Keratinocyte (primary cell): ENCODE data around the gene STPG4. TPM values are rescaled to one million over a fixed set of nuclear protein-coding genes. Genes with fewer than 3 reads are reported as not detected.

Source experiments
- DNase-seq: peaks from one replicate; pipeline ENCODE4 v3.0.0-alpha.2; 2011; ENCODE audit warnings: low read depth, missing footprints, low spot score
- FAIRE-seq: peaks from 2 replicates; lab custom pipeline; 2011; peaks lifted over from hg19 to GRCh38; lab: Jason Lieb, UNC
- H2AFZ ChIP-seq: 2 replicates; pipeline ENCODE4 v1.6.0; 2012; ENCODE audit warnings: low read length, control low read depth, inconsistent platforms; ENCODE audit not compliant: control insufficient read depth
- H3K27ac ChIP-seq: 2 replicates; pipeline ENCODE4 v1.5.1; 2011; ENCODE audit warnings: low read length; ENCODE audit not compliant: control insufficient read depth, insufficient read depth
- H3K27me3 ChIP-seq: 3 replicates; pipeline ENCODE4 v1.6.0; 2011; ENCODE audit warnings: low read length; ENCODE audit not compliant: control insufficient read depth, insufficient read depth; ENCODE audit errors: extremely low read depth
- H3K36me3 ChIP-seq, 2 experiments: 2 replicates in 1 of 2; 3 replicates in 1 of 2; pipeline ENCODE4 v1.5.1; 2011; ENCODE audit warnings: low read length in 2 of 2, mild to moderate bottlenecking in 1 of 2; ENCODE audit not compliant: control insufficient read depth in 2 of 2, insufficient read depth in 2 of 2; ENCODE audit errors: extremely low read depth in 1 of 2
- H3K4me1 ChIP-seq: 3 replicates; pipeline ENCODE4 v1.5.1; 2011; ENCODE audit warnings: low read length; ENCODE audit not compliant: control insufficient read depth, insufficient read depth; ENCODE audit errors: extremely low read depth
- H3K4me2 ChIP-seq: 3 replicates; pipeline ENCODE4 v1.6.0; 2011; ENCODE audit warnings: low read depth, low read length; ENCODE audit not compliant: control insufficient read depth, insufficient read depth; ENCODE audit errors: extremely low read depth
- H3K4me3 ChIP-seq, 3 experiments: fragments of 200-600 bp in 1 of 3; sonication (generic) in 1 of 3; 2 replicates in 2 of 3; 3 replicates in 1 of 3; pipeline ENCODE4 v1.5.1; 2011 to 2016; ENCODE audit warnings: low read length in 3 of 3, mild to moderate bottlenecking in 3 of 3, control low read depth in 2 of 3, inconsistent platforms in 1 of 3, low read depth in 1 of 3, mixed read lengths in 1 of 3, mixed run types in 1 of 3, moderate library complexity in 1 of 3; ENCODE audit not compliant: control insufficient read depth in 2 of 3, insufficient read depth in 2 of 3; ENCODE audit errors: extremely low read depth in 1 of 3
- H3K79me2 ChIP-seq: 2 replicates; pipeline ENCODE4 v1.6.0; 2012; ENCODE audit warnings: low read length; ENCODE audit not compliant: control insufficient read depth, insufficient read depth
- H3K9ac ChIP-seq: 3 replicates; pipeline ENCODE4 v1.6.0; 2011; ENCODE audit warnings: low read length; ENCODE audit not compliant: control insufficient read depth, insufficient read depth; ENCODE audit errors: extremely low read depth
- H3K9me1 ChIP-seq: 3 replicates; pipeline ENCODE4 v1.6.0; 2011; ENCODE audit warnings: low read length; ENCODE audit not compliant: control insufficient read depth, insufficient read depth; ENCODE audit errors: extremely low read depth
- H3K9me3 ChIP-seq: 2 replicates; pipeline ENCODE4 v1.5.1; 2012; ENCODE audit warnings: low read depth, low read length; ENCODE audit not compliant: control insufficient read depth
- H4K20me1 ChIP-seq: 3 replicates; pipeline ENCODE4 v1.6.0; 2011; ENCODE audit warnings: low read length; ENCODE audit not compliant: control insufficient read depth, insufficient read depth; ENCODE audit errors: extremely low read depth
- EZH2 ChIP-seq: IDR thresholded peaks from one replicate; pipeline ENCODE4 v1.6.1; 2012; ENCODE audit warnings: inconsistent platforms, mild to moderate bottlenecking, low read length, moderate library complexity
- dilution Hi-C: fragments of 300-500 bp; cut with MboI; formaldehyde crosslinking; loops from one replicate; pipeline ENCODE4 v1.7.0; 2020; ENCODE audit warnings: low sequenced_read_pairs; ENCODE audit not compliant: extremely low pct_ligation_motif_present
- polyA plus RNA-seq, 5 experiments: library from polyadenylated mRNA; depleted of rRNA in 3 of 5; stranded (reverse) in 3 of 5; stranded (forward) in 1 of 5; unstranded in 1 of 5; fragments of >200 nt; gene quantifications; 1 replicate in 1 of 5; 2 replicates in 3 of 5; 3 replicates in 1 of 5; pipeline versions ENCODE4 v1.2.1 to v1.2.3, GENCODE V29; 2011 to 2012; ENCODE audit warnings: missing spikeins in 2 of 5, low read depth in 1 of 5, low replicate concordance in 1 of 5
- TF ChIP-seq, protein P1 (sequence below), 3 experiments: IDR thresholded peaks in 1 of 3; conservative IDR thresholded peaks in 1 of 3; optimal IDR thresholded peaks in 1 of 3; 2 replicates in 2 of 3; 3 replicates in 1 of 3; pipeline versions ENCODE3 to v1.5.1; 2011; ENCODE audit warnings: low read length in 3 of 3, mild to moderate bottlenecking in 3 of 3, moderate library complexity in 2 of 3, control low read depth in 1 of 3, inconsistent platforms in 1 of 3; ENCODE audit not compliant: insufficient read depth in 2 of 3; ENCODE audit errors: extremely low read depth in 1 of 3

The STPG4 gene
- polyA plus RNA-seq, 1 donor (not counting 4 experiments of a cell fraction or from before 2014, with no cell fraction given), result 0.26 TPM

DNA sequence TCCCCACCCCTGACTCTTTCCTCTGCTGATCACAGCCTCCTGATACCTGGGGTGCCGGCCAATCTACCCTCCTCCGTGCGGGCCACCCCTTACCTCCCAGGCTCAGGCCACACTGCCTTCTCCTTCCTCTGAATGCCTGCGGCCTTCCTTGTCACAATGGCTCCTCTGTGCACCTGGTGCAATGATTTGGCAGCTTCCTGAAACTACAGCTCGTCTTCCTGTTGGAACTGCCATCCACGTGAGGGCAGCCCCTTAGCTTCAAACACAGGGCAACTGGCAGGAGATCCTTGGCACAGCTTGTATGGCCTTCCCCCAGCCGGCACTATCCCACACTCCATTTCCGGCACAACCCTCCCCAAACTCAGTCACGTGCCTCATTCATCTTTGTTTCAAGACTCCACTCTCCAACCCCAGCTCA is 69.0 kb downstream of the STPG4 start:
- Histone ChIP-seq H3K9ac (no peak overlapping the region), H3K4me1 (peaks cover 10% of the 10 kb centered on the region), H3K9me1 (peaks cover 3% of the 10 kb centered on the region), H3K27me3 (no peaks in the 10 kb centered on the region), H3K4me2 (no peak overlapping the region), H3K79me2 (no peaks in the 10 kb centered on the region), H3K9me3 (no peaks in the 10 kb centered on the region), H3K36me3 (no peaks in the 10 kb centered on the region), H3K27ac (no peak overlapping the region), H4K20me1 (no peaks in the 10 kb centered on the region), H3K4me3 (no peak overlapping the region), H2AFZ (no peak overlapping the region)
- dilution Hi-C loops, result no loop called here
- FAIRE-seq (no peak), DNase-seq (no peak)
- TF ChIP-seq, protein P1, sequence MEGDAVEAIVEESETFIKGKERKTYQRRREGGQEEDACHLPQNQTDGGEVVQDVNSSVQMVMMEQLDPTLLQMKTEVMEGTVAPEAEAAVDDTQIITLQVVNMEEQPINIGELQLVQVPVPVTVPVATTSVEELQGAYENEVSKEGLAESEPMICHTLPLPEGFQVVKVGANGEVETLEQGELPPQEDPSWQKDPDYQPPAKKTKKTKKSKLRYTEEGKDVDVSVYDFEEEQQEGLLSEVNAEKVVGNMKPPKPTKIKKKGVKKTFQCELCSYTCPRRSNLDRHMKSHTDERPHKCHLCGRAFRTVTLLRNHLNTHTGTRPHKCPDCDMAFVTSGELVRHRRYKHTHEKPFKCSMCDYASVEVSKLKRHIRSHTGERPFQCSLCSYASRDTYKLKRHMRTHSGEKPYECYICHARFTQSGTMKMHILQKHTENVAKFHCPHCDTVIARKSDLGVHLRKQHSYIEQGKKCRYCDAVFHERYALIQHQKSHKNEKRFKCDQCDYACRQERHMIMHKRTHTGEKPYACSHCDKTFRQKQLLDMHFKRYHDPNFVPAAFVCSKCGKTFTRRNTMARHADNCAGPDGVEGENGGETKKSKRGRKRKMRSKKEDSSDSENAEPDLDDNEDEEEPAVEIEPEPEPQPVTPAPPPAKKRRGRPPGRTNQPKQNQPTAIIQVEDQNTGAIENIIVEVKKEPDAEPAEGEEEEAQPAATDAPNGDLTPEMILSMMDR (optimal IDR thresholded peaks at IDR 0.05 in 1 of 3, IDR thresholded peaks at IDR 0.05 in 1 of 3, conservative IDR thresholded peaks at IDR 0.05 in 1 of 3; ENCODE audit: extremely low read depth in 1 of 3, insufficient read depth in 2 of 3, low read length in 3 of 3), result no peak
- no peak for TF ChIP-seq EZH2

DNA sequence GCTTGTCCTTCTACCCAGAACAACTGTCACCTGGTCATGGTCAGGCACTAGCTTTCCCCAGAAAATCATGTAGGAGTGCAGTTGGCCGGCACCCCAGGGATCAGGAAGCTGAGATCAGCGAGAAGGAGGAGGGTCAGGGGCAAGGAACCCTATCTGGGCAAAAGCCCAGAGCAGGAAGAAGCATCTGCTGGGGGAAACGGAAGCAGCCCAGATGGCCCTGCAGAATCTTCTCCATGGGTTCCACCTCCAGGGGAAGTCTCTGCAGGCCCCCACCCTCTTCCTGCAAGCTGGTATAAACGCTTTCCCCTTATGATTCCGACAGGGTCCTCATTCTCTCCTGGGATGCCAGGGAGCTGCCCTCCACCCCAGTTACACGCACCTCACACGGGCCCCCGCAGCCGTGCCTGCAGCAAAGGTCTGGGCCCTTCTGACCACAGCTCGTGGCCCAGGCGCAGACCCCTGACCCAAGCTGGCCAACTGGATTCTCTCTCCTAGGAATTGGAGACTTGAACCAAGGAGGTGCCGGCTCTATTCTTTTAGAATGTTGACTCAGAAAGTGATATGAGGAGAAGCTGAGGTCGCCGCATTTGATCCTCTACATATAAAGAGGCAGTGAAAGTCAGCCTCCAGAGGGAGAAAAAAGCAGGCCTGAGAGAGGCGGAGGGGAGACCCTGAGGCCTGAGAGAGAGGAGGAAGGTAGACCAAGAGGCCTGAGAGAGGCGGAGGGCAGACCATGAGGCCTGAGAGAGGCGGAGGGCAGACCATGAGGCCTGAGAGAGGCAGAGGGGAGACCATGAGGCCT is 71.0 kb downstream of the STPG4 start:
- Histone ChIP-seq H3K4me1 (peaks cover 9% of the 10 kb centered on the region), H3K27ac (no peak overlapping the region), H2AFZ (no peak overlapping the region), H3K36me3 (no peaks in the 10 kb centered on the region), H3K79me2 (no peaks in the 10 kb centered on the region), H3K9me3 (no peaks in the 10 kb centered on the region), H3K9ac (no peak overlapping the region), H3K4me2 (no peak overlapping the region), H3K4me3 (no peak overlapping the region), H3K9me1 (peaks cover 3% of the 10 kb centered on the region), H4K20me1 (no peaks in the 10 kb centered on the region), H3K27me3 (no peaks in the 10 kb centered on the region)
- dilution Hi-C loops, result no loop called here
- no peak for FAIRE-seq
- TF ChIP-seq, protein P1 (optimal IDR thresholded peaks at IDR 0.05 in 1 of 3, IDR thresholded peaks at IDR 0.05 in 1 of 3, conservative IDR thresholded peaks at IDR 0.05 in 1 of 3; ENCODE audit: extremely low read depth in 1 of 3, insufficient read depth in 2 of 3, low read length in 3 of 3), result no peak
- no peak for TF ChIP-seq EZH2
- no peak for DNase-seq
